PC-9 (cell line): Measurements from ENCODE around the gene ZNF236. TPM values are rescaled to one million over a fixed set of nuclear protein-coding genes. Genes with fewer than 3 reads are reported as not detected.
"Not testable (repeated sequence)": the region's sequence is repeated elsewhere in the genome, so short reads cannot be mapped to it uniquely, and the experiment has no call there.

ENCODE experiments used
- BruUV-seq: library from RNA; stranded (reverse); fragments of 400-500 nt; replicated peaks from 2 replicates; lab custom pipeline; 2021; lab: Mats Ljungman, UMichigan
- CTCF ChIA-PET: fragments of 300-600 bp; sonication (Branson Sonifier 250); formaldehyde crosslinking; loops from one replicate; lab custom pipeline; 2022; ENCODE audit warnings: antibody characterized with exemption; lab: Charles Lee
- POLR2A ChIA-PET: fragments of 300-600 bp; sonication (Branson Sonifier 250); formaldehyde crosslinking; loops from one replicate; lab custom pipeline; 2022; ENCODE audit warnings: antibody characterized with exemption; ENCODE audit not compliant: unreplicated experiment; lab: Charles Lee
- DNase-seq, 2 experiments: peaks; one replicate each; pipeline versions ENCODE4 v3.0.0 to v3.0.0-alpha.2; 2015 to 2022; ENCODE audit warnings: mixed read lengths in 1 of 2
- H2AFZ ChIP-seq: fragments of 200-600 bp; sonication (generic); 2 replicates; pipeline ENCODE4 v1.8.1; 2017; ENCODE audit warnings: antibody characterized with exemption
- H3F3A ChIP-seq: fragments of 200-600 bp; sonication (generic); 2 replicates; pipeline ENCODE4 v1.8.1; 2017; ENCODE audit warnings: antibody characterized with exemption, mild to moderate bottlenecking, low read depth; ENCODE audit not compliant: insufficient read depth
- H3K27ac ChIP-seq: fragments of 200-600 bp; sonication (generic); 2 replicates; pipeline ENCODE4 v1.6.1; 2016; ENCODE audit warnings: mixed run types
- H3K27me3 ChIP-seq: fragments of 200-600 bp; sonication (generic); 2 replicates; pipeline ENCODE4 v1.6.1; 2016; ENCODE audit warnings: low read depth, mixed run types; ENCODE audit not compliant: insufficient read depth
- H3K36me3 ChIP-seq: fragments of 200-600 bp; sonication (generic); 2 replicates; pipeline ENCODE4 v1.6.1; 2016; ENCODE audit warnings: low read depth, mixed run types
- H3K4me1 ChIP-seq: fragments of 200-600 bp; sonication (generic); replicated peaks from 2 replicates; pipeline ENCODE4 v1.6.1; 2016; ENCODE audit warnings: mixed run types; ENCODE audit not compliant: insufficient read depth
- H3K4me2 ChIP-seq: fragments of 200-600 bp; sonication (generic); 2 replicates; pipeline ENCODE4 v1.6.1; 2017; ENCODE audit warnings: mixed run types
- H3K4me3 ChIP-seq: fragments of 200-600 bp; sonication (generic); 2 replicates; pipeline ENCODE4 v1.6.1; 2016; ENCODE audit warnings: mixed run types
- H3K79me2 ChIP-seq: fragments of 200-600 bp; sonication (generic); 2 replicates; pipeline ENCODE4 v1.6.1; 2017; ENCODE audit warnings: low read depth, mixed run types
- H3K9me2 ChIP-seq: fragments of 200-600 bp; sonication (generic); 2 replicates; pipeline ENCODE4 v1.8.1; 2017; ENCODE audit warnings: mild to moderate bottlenecking; ENCODE audit not compliant: insufficient read depth
- H3K9me3 ChIP-seq: fragments of 200-600 bp; sonication (generic); 2 replicates; pipeline ENCODE4 v1.8.1; 2016; ENCODE audit warnings: low read depth; ENCODE audit not compliant: insufficient read depth
- H4K20me1 ChIP-seq: fragments of 200-600 bp; sonication (generic); 2 replicates; pipeline ENCODE4 v1.8.1; 2017; ENCODE audit not compliant: insufficient read depth
- CTCF ChIP-seq: fragments of 200-600 bp; sonication (generic); conservative IDR thresholded peaks from 2 replicates; pipeline ENCODE4 v1.6.1; 2017; ENCODE audit warnings: mixed run types, antibody characterized with exemption, mild to moderate bottlenecking, moderate library complexity
- EZH2 ChIP-seq: fragments of 200-600 bp; sonication (generic); IDR thresholded peaks from 2 replicates; pipeline ENCODE4 v1.8.0; 2017; ENCODE audit warnings: antibody characterized with exemption, low read depth
- intact Hi-C: fragments of 100-400 bp; cut with micrococcal nuclease; formaldehyde crosslinking; loops from one replicate; pipeline ENCODE4 v1.10.0; 2022; ENCODE audit not compliant: unreplicated experiment
- total RNA-seq: library from RNA; stranded (reverse); gene quantifications from 2 replicates; pipeline ENCODE4 v1.2.3, GENCODE V29; 2021

ZNF236 gene
- total RNA-seq, 1 experiment from 2014 or later, result 10.8 TPM

DNA sequence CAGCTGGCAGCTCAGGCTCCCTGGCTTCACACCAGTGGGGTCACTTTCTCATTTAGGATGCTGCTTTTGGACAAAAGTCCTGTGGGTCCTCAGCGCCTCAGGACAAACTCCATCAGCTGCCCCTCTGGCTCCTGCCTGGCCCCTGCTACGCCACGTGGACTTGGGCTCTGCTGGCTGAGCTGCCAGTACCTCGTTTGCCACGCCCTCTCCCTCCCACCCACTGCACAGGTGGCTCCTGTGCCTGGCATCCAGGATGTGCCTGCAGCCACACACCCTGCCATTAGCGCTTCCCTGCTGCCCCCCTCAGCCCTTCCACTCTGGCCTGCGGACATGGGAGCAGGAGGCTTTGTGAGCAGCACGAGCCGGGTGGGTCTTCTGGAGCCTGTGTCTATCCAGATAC lies 118.9 kb downstream of the ZNF236 start:
- no peak overlapping the region for H2AFZ ChIP-seq
- no peaks in the 10 kb centered on the region for H3K9me3 ChIP-seq
- no peaks in the 10 kb centered on the region for H3K27me3 ChIP-seq
- H3K79me2 ChIP-seq, result no peaks in the 10 kb centered on the region
- H3K4me1 ChIP-seq, result no peaks in the 10 kb centered on the region
- intact Hi-C loops, result no loop called here
- H3F3A ChIP-seq, result no peaks in the 10 kb centered on the region
- CTCF ChIA-PET, result no interaction called here
- H4K20me1 ChIP-seq, result no peaks in the 10 kb centered on the region
- H3K36me3 ChIP-seq, result no peaks in the 10 kb centered on the region
- no peak overlapping the region for H3K27ac ChIP-seq
- TF ChIP-seq EZH2, result no peak
- no peak for TF ChIP-seq CTCF
- BruUV-seq, result no TSS peak
- DNase-seq, result no peak
- POLR2A ChIA-PET, result no interaction called here
- H3K4me2 ChIP-seq, result no peak overlapping the region
- H3K4me3 ChIP-seq, result no peak overlapping the region
- H3K9me2 ChIP-seq, result no peaks in the 10 kb centered on the region

- no peaks in the 10 kb centered on the region for H3K27me3 ChIP-seq
- H3F3A ChIP-seq, result no peaks in the 10 kb centered on the region
- H2AFZ ChIP-seq, result no peak overlapping the region
- H3K9me3 ChIP-seq, result no peaks in the 10 kb centered on the region
- TF ChIP-seq CTCF (no peak), EZH2 (no peak)
- ChIA-PET POLR2A (no interaction called here), CTCF (interaction anchor here (0.6 kb wide), 1 partner anchor 141 kb away, joined by 3 read pairs; no protein-coding TSS in a partner anchor)
- no peaks in the 10 kb centered on the region for H3K79me2 ChIP-seq
- no peaks in the 10 kb centered on the region for H4K20me1 ChIP-seq
- no peaks in the 10 kb centered on the region for H3K36me3 ChIP-seq
- BruUV-seq, result no TSS peak
- H3K9me2 ChIP-seq, result no peaks in the 10 kb centered on the region
- H3K4me3 ChIP-seq, result no peak overlapping the region
- H3K27ac ChIP-seq, result no peak overlapping the region
- intact Hi-C loops, result no loop called here
- no peak overlapping the region for H3K4me2 ChIP-seq
- DNase-seq, result no peak
- no peaks in the 10 kb centered on the region for H3K4me1 ChIP-seq
Observed at GRCh38 chr18:76943542-76944339, 121.4 kb downstream of the ZNF236 start.

- POLR2A ChIA-PET, DNase-seq, H3K9me2 ChIP-seq, H3K9me3 ChIP-seq, H3K36me3 ChIP-seq, H3K79me2 ChIP-seq, H3K27me3 ChIP-seq, H3K4me3 ChIP-seq, intact Hi-C loops, H3K27ac ChIP-seq, H3K4me1 ChIP-seq, BruUV-seq, H4K20me1 ChIP-seq, H2AFZ ChIP-seq, H3K4me2 ChIP-seq, H3F3A ChIP-seq: not testable (repeated sequence)
- CTCF ChIA-PET, result interaction anchor here (0.6 kb wide), 1 partner anchor 142 kb away, joined by 3 read pairs; no protein-coding TSS in a partner anchor
Observed at GRCh38 chr18:76944346-76944745, 122.0 kb downstream of the ZNF236 start.
